GM10248 (cell line): ENCODE data around the gene HAS3.
"Not testable (repeated sequence)": the region's sequence is repeated elsewhere in the genome, so short reads cannot be mapped to it uniquely, and the experiment has no call there.

Experiments used
- CTCF ChIA-PET: fragments of 300-600 bp; sonication (Branson Sonifier 250); formaldehyde crosslinking; extraction: SDS; loops from one replicate; lab custom pipeline; 2021; ENCODE audit warnings: antibody characterized with exemption; lab: Yijun Ruan, JAX
- POLR2A ChIA-PET: fragments of 350-650 bp; sonication (Branson Sonifier 250); formaldehyde crosslinking; extraction: SDS; loops from one replicate; lab custom pipeline; 2020; ENCODE audit warnings: antibody characterized with exemption; lab: Yijun Ruan, JAX
- DNase-seq: peaks from one replicate; pipeline ENCODE4 v3.0.0; 2012; ENCODE audit errors: extremely low spot score
- TF ChIP-seq, protein P1 (sequence below): IDR thresholded peaks from 2 replicates; pipeline ENCODE4 v1.5.1; 2012; ENCODE audit warnings: mild to moderate bottlenecking, low read depth; ENCODE audit errors: extremely low read depth, missing control alignments, control extremely low read depth

HAS3 gene

DNA sequence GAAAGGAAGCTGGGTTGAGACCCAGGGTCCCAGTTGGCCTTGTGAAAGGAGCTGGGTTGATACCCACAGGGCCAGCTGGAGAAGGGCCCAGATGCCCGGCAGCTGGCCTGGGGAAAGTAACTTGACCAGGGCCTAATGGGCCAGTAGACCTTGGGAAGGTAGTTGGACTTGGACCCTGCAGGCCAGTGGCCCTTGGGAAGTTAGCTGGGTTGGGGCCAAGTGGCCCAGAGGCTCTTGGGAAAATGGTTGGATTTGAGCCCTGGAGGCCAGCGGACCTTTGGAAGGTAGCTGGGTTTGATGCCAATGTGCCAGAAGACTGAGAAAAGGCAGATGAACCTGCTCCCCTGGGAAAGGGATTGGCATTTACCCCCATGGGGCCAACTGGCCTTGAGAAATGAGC is 13.5 kb downstream of the HAS3 start:
- POLR2A ChIA-PET, result interaction anchor here (0.5 kb wide), 1 partner anchor 11 kb away, joined by 8 read pairs; no protein-coding TSS in a partner anchor
- DNase-seq, result no peak
- CTCF ChIA-PET, result interaction anchor here (1.4 to 4.1 kb wide), 5 partner anchors 12 to 272 kb away, joined by 4 to 10 read pairs (median 5); no protein-coding TSS in a partner anchor
- TF ChIP-seq, protein P1, sequence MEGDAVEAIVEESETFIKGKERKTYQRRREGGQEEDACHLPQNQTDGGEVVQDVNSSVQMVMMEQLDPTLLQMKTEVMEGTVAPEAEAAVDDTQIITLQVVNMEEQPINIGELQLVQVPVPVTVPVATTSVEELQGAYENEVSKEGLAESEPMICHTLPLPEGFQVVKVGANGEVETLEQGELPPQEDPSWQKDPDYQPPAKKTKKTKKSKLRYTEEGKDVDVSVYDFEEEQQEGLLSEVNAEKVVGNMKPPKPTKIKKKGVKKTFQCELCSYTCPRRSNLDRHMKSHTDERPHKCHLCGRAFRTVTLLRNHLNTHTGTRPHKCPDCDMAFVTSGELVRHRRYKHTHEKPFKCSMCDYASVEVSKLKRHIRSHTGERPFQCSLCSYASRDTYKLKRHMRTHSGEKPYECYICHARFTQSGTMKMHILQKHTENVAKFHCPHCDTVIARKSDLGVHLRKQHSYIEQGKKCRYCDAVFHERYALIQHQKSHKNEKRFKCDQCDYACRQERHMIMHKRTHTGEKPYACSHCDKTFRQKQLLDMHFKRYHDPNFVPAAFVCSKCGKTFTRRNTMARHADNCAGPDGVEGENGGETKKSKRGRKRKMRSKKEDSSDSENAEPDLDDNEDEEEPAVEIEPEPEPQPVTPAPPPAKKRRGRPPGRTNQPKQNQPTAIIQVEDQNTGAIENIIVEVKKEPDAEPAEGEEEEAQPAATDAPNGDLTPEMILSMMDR, result no peak

DNA sequence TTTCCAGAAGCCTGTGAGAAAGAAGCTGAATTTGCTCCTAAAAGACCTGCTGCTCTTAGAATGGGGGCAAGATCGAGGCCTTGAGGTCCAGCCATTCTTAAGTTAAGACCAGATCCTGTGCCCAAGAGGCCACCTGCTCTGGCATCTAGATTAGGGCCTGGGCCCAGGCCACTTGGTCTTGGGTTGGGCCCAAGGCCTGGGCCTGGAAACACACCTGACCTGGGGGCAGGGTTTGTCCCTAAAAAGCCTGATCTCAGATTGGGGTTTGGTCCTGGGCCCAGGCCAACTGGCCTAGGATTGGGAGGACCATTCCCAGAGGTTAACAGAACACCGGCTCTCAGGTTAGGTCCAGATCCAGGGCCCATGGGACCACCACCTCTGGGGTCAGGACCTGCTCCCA is 14.1 kb downstream of the HAS3 start:
- TF ChIP-seq, protein P1, result no peak
- CTCF ChIA-PET, result interaction anchor here (1.4 to 2.1 kb wide), 4 partner anchors 11 to 272 kb away, joined by 4 to 5 read pairs (median 4); no protein-coding TSS in a partner anchor
- DNase-seq, result no peak
- POLR2A ChIA-PET, result no interaction called here

DNA sequence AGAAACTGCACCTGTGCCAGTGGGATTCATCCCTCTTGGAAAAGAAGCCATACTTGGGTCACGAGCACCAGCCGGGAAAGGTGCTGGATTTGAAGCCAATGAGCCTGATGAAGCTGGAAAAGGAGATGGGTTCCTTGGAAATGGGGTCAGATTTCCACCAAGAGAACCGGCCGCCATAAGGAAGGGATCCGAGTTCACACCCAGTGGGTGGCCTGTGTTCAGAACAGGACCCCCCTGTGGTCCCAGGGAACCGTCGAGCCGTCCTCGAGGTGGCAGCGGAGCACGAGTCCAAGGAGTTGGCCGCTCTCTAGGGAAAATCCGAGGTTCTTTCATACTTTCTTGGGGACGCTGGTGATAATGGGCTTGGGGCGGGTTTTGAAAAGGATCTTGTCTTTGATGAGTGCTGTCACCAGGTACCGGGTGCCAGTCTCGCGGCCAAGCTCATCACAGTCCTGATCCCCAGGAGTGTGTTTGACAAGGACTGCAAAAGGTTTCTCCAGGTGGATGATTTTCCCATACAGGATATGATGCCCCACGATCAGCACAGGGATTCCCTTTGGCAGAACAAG is 14.7 kb downstream of the HAS3 start:
- ChIA-PET POLR2A (interaction anchor here (0.7 kb wide), 1 partner anchor 15 kb away, joined by 3 read pairs; the partner anchor contains the start of gene HAS3), CTCF (interaction anchor here (1.4 to 6.2 kb wide), 5 partner anchors 8 to 592 kb away, joined by 4 to 50 read pairs (median 12); no protein-coding TSS in a partner anchor)
- DNase-seq, result no peak
- TF ChIP-seq, protein P1, result no peak

DNA sequence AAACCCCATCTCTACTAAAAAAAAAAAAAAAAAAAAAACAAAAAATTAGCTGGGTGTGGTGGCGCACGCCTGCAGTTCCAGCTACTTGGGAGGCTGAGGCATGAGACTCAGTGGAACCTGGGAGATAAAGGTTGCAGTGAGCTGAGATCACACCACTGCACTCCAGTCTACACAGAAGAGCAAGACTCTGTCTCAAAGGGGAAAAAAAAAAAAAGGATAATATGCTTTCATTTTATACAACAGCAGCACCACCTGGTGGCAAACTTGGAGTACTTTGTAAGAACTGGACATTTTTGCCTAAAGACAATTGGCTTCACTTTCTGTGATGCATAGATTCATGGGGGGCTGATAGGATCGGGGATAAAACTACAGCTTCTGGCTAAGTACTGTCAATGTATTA is 18.5 kb downstream of the HAS3 start:
- TF ChIP-seq, protein P1, result peak; percentile 67
- ChIA-PET CTCF (interaction anchor here (0.7 to 6.2 kb wide), 28 partner anchors 8 to 603 kb away, joined by 3 to 60 read pairs (median 4); partner anchors contain the start of genes CHTF8, SNTB2 and UTP4), POLR2A (no interaction called here)
- DNase-seq, result peak; percentile 68

DNA sequence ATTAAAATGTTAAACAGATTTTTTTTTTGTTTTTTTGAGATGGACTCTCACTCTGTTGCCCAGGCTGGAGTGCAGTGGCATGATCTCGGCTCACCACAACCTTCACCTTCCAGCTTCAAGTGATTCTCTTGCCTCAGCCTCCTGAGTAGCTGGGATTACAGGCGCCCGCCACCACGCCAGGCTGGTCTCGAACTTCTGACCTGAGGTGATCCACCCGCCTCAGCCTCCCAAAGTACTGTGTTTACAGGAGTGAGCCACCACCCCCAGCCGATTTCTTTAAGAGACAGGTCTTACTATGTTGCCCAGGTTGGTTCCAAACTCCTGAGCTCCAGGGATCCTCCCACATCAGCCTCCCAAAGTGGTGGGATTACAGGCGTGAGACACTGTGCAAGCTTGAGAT is 19.0 kb downstream of the HAS3 start:
- ChIA-PET CTCF (interaction anchor here (0.8 to 6.2 kb wide), 20 partner anchors 9 to 604 kb away, joined by 3 to 60 read pairs (median 6); partner anchors contain the start of genes CHTF8 and UTP4), POLR2A (interaction anchor here (0.6 kb wide), 1 partner anchor 412 kb away, joined by 5 read pairs; no protein-coding TSS in a partner anchor)
- not testable (repeated sequence) for DNase-seq

DNA sequence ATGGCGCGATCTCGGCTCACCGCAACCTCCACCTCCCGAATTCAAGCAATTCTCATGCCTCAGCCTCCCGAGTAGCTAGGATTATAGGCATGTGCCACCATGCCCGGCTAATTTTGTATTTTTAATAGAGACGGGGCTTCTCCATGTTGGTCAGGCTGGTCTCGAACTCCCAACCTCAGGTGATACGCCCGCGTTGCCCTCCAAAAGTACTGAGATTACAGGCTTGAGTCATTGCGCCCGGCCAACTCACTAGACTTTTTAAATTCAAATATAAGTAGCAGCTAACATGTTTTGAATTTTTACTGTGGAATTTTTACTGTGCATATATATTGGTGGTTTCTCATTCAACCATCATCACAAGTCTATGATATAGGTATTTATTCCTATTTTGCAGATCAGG is 19.5 kb downstream of the HAS3 start:
- POLR2A ChIA-PET, result interaction anchor here (0.6 kb wide), 1 partner anchor 413 kb away, joined by 5 read pairs; no protein-coding TSS in a partner anchor
- not testable (repeated sequence) for DNase-seq

DNA sequence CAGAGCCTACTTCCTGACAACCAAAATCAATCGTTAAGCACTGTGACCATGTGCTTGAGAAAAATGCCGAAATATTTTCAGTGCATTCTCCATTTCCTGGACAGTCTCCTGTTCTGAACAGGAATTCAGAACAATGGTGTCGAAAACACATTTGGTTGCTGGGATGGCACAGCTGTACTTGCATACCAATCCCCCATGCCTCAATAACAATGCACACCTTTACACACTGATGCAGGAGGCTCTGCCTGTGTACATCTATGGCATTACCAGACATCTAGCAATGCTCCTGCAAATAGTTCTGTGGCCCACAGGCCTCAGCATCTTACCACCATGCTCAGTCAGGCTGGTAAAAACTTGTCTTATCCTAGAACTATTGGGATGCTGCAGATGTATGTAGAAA is 20.8 kb downstream of the HAS3 start:
- TF ChIP-seq, protein P1, result no peak
- no peak for DNase-seq
- ChIA-PET POLR2A (no interaction called here), CTCF (interaction anchor here (1.5 to 6.2 kb wide), 3 partner anchors 11 to 598 kb away, joined by 4 to 50 read pairs (median 14); no protein-coding TSS in a partner anchor)

More for the DNA sequence above, 19.5 kb downstream of the HAS3 start:
- CTCF ChIA-PET, result interaction anchor here (1.1 to 6.2 kb wide), 14 partner anchors 8 to 604 kb away, joined by 3 to 60 read pairs (median 10); partner anchors contain the start of genes CHTF8 and UTP4

DNA sequence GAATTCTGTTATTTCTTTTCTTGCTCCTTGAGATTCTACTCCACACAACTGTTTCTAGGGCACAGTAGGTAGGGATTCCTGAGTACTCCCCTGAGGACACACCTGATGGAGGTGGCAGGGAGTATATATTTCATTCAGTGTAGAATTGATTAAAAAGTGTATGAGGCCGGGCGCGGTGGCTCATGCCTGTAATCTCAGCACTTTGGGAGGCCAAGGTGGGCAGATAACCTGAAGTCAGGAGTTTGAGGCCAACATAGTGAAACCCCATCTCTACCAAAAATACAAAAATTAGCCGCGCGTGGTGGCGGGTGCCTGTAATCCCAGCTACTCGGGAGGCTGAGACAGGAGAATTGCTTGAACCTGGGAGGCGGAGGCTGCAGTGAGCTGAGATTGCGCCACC is 21.3 kb downstream of the HAS3 start:
- CTCF ChIA-PET, result interaction anchor here (1.5 kb wide), 1 partner anchor 537 kb away, joined by 4 read pairs; no protein-coding TSS in a partner anchor

More for the DNA sequence above, 21.3 kb downstream of the HAS3 start:
- DNase-seq, POLR2A ChIA-PET: not testable (repeated sequence)
